Upper lobe of left lung (tissue), 6 donors: ENCODE results near the gene EXOC3L4. TPM values are rescaled to one million over a fixed set of nuclear protein-coding genes. Genes with fewer than 3 reads are reported as not detected.

Experiments used
- ATAC-seq, 2 donors: fragments of 200-7000 bp; cut with Tn5 transposase; one replicate each; pipeline ENCODE4 v1.9.1; 2022; ENCODE audit warnings: mild to moderate bottlenecking in 2 of 2, moderate library complexity in 2 of 2; ENCODE audit not compliant: low FRiP score in 2 of 2
- DNase-seq, 2 donors: peaks; one replicate each; pipeline ENCODE4 v3.0.0-alpha.2; 2019 to 2020
- H3K27ac ChIP-seq, 4 donors: fragments of 200-600 bp; sonication (generic); one replicate each; pipeline ENCODE4 v1.5.1; 2016 to 2019
- H3K27me3 ChIP-seq, 4 donors: fragments of 200-600 bp; sonication (generic); one replicate each; pipeline ENCODE4 v1.5.1; 2017 to 2019
- H3K36me3 ChIP-seq, 4 donors: fragments of 200-600 bp; sonication (generic); one replicate each; pipeline ENCODE4 v1.5.1; 2016 to 2019
- H3K4me1 ChIP-seq, 4 donors: fragments of 200-600 bp; sonication (generic); one replicate each; pipeline ENCODE4 v1.5.1; 2018 to 2019
- H3K4me3 ChIP-seq, 4 donors: fragments of 200-600 bp; sonication (generic); one replicate each; pipeline ENCODE4 v1.5.1; 2017 to 2019; ENCODE audit warnings: mild to moderate bottlenecking in 2 of 4, moderate library complexity in 1 of 4
- H3K9me3 ChIP-seq, 4 donors: fragments of 200-600 bp; sonication (generic); one replicate each; pipeline ENCODE4 v1.5.1; 2018 to 2019
- EP300 ChIP-seq, 4 donors: sonication (generic); formaldehyde crosslinking; IDR thresholded peaks; one replicate each; pipeline ENCODE4 v1.5.1; 2017; ENCODE audit warnings: antibody characterized with exemption in 4 of 4, control low read depth in 2 of 4
- POLR2A ChIP-seq, 4 donors: fragments of 450-650 bp; IDR thresholded peaks; one replicate each; pipeline ENCODE4 v1.5.1; 2016 to 2017; ENCODE audit warnings: antibody characterized with exemption in 4 of 4, mild to moderate bottlenecking in 2 of 4
- POLR2AphosphoS5 ChIP-seq, 2 donors: sonication (generic); formaldehyde crosslinking; IDR thresholded peaks; one replicate each; pipeline ENCODE4 v1.5.1; 2017; ENCODE audit warnings: antibody characterized with exemption in 2 of 2
- WGBS, 2 donors: methylation state at CpG; one replicate each; pipeline ENCODE4 v1.1.5; 2017 to 2018; 5-methylcytosine and 5-hydroxymethylcytosine counted together
- total RNA-seq, 6 donors: library from RNA; depleted of rRNA in 4 of 6; stranded (reverse); fragments of >200 nt in 4 of 6; gene quantifications; one replicate each; pipeline versions ENCODE4 v1.1.0 to v1.2.1, GENCODE V29; 2016 to 2021
- TF ChIP-seq, protein P1 (sequence below), 6 experiments: fragments of 450-650 bp in 4 of 6; fragments of 200-600 bp in 2 of 6; sonication (generic) in 2 of 6; IDR thresholded peaks; one replicate each; pipeline ENCODE4 v1.5.1; 2016 to 2019; ENCODE audit warnings: antibody characterized with exemption in 6 of 6
- donor health status: DM: no; HTN: no; CAD: no; lungs with moderate emphysema.
- donor health status: DM: no; HTN: yes; CAD: no; lungs with severe emphysema.

EXOC3L4 gene
- total RNA-seq, 6 donors from 2014 or later, result 0.30 to 7.6 (median 2.9) TPM

DNA sequence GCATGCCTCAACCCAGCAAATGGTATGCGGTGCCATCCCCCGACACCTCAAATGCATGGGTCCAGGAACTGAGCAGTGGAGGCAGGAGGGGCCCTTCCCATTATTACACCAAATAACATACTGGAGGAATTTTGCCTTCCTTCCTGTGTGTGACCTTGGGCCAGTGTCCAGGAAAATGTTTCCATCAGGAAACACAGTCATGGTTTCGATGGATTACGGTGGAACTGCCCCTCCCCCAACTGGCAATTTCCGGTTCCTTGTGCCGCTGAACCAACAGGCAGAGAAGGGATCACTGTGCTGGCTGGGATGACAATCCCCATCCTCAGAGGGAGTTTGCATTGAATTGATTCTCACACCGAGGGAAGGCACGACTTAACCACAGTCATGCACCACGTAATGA lies 28.1 kb upstream of the EXOC3L4 start:
- no peak for ATAC-seq

DNA sequence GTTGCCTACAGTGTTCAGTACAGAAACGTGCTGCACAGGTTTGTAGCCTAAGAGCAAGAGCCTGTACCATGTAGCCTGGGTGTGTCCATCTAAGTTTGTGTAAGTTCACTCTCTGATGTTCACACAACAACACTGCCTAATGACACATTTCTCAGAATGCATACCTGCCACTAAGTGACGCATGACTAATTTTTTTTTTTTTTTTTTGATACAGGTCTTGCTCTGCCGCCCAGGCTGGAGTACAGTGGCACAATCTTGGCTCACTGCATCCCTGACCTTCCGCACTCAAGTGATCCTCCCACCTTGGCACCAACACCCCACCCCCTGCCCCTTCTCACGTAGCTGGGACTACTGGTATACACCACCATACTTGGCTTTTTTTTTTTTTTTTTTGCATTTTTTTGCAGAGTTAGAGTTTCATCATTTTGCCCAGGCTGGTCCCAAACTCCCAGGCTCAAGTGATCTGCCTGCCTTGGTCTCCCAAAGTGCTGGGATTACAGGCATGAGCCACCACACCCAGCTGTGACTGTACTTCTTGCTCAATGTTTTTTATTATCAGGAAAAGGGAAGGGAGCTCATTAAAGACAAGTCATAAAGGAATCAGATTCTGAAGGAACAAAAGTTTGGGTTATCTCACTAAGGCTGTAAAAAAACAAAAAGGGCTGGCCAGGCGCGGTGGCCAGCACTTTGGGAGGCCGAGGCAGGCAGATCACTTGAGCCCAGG lies 27.1 kb upstream of the EXOC3L4 start:
- TF ChIP-seq, protein P1, sequence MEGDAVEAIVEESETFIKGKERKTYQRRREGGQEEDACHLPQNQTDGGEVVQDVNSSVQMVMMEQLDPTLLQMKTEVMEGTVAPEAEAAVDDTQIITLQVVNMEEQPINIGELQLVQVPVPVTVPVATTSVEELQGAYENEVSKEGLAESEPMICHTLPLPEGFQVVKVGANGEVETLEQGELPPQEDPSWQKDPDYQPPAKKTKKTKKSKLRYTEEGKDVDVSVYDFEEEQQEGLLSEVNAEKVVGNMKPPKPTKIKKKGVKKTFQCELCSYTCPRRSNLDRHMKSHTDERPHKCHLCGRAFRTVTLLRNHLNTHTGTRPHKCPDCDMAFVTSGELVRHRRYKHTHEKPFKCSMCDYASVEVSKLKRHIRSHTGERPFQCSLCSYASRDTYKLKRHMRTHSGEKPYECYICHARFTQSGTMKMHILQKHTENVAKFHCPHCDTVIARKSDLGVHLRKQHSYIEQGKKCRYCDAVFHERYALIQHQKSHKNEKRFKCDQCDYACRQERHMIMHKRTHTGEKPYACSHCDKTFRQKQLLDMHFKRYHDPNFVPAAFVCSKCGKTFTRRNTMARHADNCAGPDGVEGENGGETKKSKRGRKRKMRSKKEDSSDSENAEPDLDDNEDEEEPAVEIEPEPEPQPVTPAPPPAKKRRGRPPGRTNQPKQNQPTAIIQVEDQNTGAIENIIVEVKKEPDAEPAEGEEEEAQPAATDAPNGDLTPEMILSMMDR (IDR thresholded peaks at IDR 0.05), result no peak
- TF ChIP-seq POLR2A (IDR thresholded peaks at IDR 0.05) (no peak), EP300 (IDR thresholded peaks at IDR 0.05) (no peak), POLR2AphosphoS5 (IDR thresholded peaks at IDR 0.05) (no peak)
- 66 to 68% methylated on average over 8 of the region's 8 CpGs for WGBS, 2 donors
- H3K4me1 ChIP-seq, result peaks cover 31 to 52% (median 35%) of the 10 kb centered on the region in 4 donors
- H3K4me3 ChIP-seq, result no peak overlapping the region
- ATAC-seq (peak in 1 of 2 donors; percentile 73), DNase-seq (no peak)
- peak overlapping the region; percentile 35 to 72 (median 54) for H3K27ac ChIP-seq
- no peaks in the 10 kb centered on the region for H3K9me3 ChIP-seq
- no peaks in the 10 kb centered on the region for H3K27me3 ChIP-seq
- H3K36me3 ChIP-seq, result no peaks in the 10 kb centered on the region

More for the DNA sequence above, 28.1 kb upstream of the EXOC3L4 start:
- Histone ChIP-seq H3K27ac (peak overlapping the region in 3 of 4 donors; percentile 31 to 72 (median 40)), H3K27me3 (no peaks in the 10 kb centered on the region), H3K9me3 (no peaks in the 10 kb centered on the region), H3K4me3 (no peak overlapping the region), H3K36me3 (no peaks in the 10 kb centered on the region), H3K4me1 (peaks cover 30 to 42% (median 31%) of the 10 kb centered on the region in 4 donors)
- 53 to 69% methylated on average over 7 to 9 of the region's 9 CpGs for WGBS, 2 donors
- TF ChIP-seq POLR2A (IDR thresholded peaks at IDR 0.05), result no peak
- TF ChIP-seq, protein P1 (IDR thresholded peaks at IDR 0.05), result no peak
- peak in 1 of 4 donors; percentile 52 for TF ChIP-seq EP300 (IDR thresholded peaks at IDR 0.05)
- TF ChIP-seq POLR2AphosphoS5 (IDR thresholded peaks at IDR 0.05), result peak; percentile 70 to 87
- no peak for DNase-seq

DNA sequence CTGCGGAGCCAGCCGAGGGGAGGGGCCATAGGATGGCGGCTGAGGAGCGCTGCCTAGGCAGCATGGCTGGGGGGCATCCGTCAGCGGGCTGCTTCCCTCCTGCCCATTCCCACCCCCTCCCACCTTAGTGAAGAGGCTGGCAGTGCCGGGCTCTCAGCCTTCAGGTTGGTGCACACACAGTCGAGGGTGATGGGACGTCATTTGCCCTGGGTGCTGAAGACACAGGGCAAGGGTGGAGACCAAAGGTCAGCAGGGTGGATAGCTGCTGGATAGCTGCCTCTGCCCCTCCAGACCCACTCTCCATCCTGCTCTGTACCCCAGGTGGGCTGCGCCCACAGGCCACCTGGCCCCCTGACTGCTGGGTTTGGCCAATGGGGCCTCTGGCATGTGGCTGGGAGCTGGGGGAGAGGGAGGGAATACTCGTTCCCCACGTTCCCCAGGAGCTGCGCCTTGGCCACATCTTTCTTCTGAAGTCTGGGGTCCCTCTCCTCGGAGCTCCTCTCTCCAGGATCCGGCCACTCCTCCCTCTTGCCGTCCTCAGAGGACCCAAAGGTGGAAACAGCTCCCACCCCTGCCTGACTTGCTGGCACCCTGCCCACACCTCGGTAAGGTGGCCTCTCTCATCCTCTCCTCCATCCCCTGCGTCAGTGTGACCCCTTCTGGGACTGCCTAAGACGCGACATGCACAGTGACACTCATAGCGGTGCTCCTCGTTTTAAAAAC lies 26.0 kb upstream of the EXOC3L4 start:
- TF ChIP-seq POLR2A (IDR thresholded peaks at IDR 0.05) (no peak), POLR2AphosphoS5 (IDR thresholded peaks at IDR 0.05) (no peak), EP300 (IDR thresholded peaks at IDR 0.05) (no peak)
- TF ChIP-seq, protein P1 (IDR thresholded peaks at IDR 0.05), result no peak
- Histone ChIP-seq H3K9me3 (no peaks in the 10 kb centered on the region), H3K4me3 (no peak overlapping the region), H3K36me3 (no peaks in the 10 kb centered on the region), H3K27me3 (no peaks in the 10 kb centered on the region), H3K4me1 (peaks cover 31 to 56% (median 35%) of the 10 kb centered on the region in 4 donors), H3K27ac (peak overlapping the region in 3 of 4 donors; percentile 35 to 72 (median 65))
- DNase-seq (no peak), ATAC-seq (no peak)
- 68 to 76% methylated on average over 19 to 22 of the region's 22 CpGs for WGBS, 2 donors

DNA sequence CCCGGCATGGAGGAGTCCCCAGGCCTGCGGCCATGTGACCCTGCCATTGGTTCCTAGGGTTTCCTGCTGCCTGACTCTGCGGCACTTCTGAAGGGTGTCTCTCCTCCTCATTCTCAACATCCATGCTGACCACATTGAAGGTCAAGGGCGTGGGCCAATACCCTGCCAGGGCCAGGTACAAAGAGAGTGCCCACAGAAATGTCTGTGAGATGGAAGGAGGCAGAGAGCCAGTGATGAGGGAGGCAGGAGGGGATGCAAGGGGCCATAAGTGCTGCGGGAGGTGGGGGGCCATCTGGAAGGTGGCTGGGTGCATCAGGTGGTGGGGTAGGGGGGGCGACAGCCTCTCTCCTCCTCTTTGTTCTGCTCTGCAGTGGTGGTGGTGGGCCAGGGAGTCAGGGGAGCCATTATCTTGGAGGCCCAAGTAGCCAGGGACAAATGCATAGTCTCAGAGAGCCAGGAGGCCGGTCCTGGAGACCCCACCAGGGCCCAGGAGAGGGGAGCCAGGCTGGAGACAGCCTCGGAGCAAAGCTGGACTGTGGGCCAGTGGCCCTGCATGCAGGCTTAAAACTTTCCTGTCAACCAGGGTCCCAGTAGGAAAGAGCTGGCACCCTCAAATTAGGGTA lies 24.2 kb upstream of the EXOC3L4 start:
- TF ChIP-seq EP300 (IDR thresholded peaks at IDR 0.05), result no peak
- no peak for TF ChIP-seq POLR2A (IDR thresholded peaks at IDR 0.05)
- TF ChIP-seq, protein P1 (IDR thresholded peaks at IDR 0.05), result no peak
- TF ChIP-seq POLR2AphosphoS5 (IDR thresholded peaks at IDR 0.05), result no peak
- DNase-seq (no peak), ATAC-seq (no peak)
- H3K9me3 ChIP-seq, result no peaks in the 10 kb centered on the region
- 83 to 87% methylated on average over 5 to 8 of the region's 8 CpGs for WGBS, 2 donors
- H3K27ac ChIP-seq, result peak overlapping the region; percentile 40 to 64 (median 56)
- H3K27me3 ChIP-seq, result no peaks in the 10 kb centered on the region
- no peak overlapping the region for H3K4me3 ChIP-seq
- peaks cover 33 to 67% (median 39%) of the 10 kb centered on the region in 4 donors for H3K4me1 ChIP-seq
- no peaks in the 10 kb centered on the region for H3K36me3 ChIP-seq
